K562 (cell line): ENCODE data around the gene MCM5. TPM values are rescaled to one million over a fixed set of nuclear protein-coding genes. Genes with fewer than 3 reads are reported as not detected.

Source experiments
- ATAC-seq: fragments of 200-7000 bp; cut with Tn5 transposase; 3 replicates; pipeline ENCODE4 v1.9.1; 2020; ENCODE audit warnings: moderate library complexity
- BruUV-seq: library from RNA; stranded (reverse); fragments of 400-500 nt; replicated peaks from 2 replicates; lab custom pipeline; 2021; lab: Mats Ljungman, UMichigan
- CTCF ChIA-PET: fragments of 300-600 bp; formaldehyde crosslinking; extraction: SDS; loops from one replicate; lab custom pipeline; 2021; ENCODE audit warnings: low intra/inter-chr PET ratio; lab: Yijun Ruan, JAX
- POLR2A ChIA-PET: fragments of 300-600, 350-650 bp; sonication (Branson Sonifier 250); formaldehyde crosslinking; extraction: SDS; loops from one replicate; lab custom pipeline; 2021; ENCODE audit warnings: antibody characterized with exemption, inconsistent platforms; lab: Yijun Ruan, JAX
- DNase-seq, 4 experiments: peaks; one replicate each; pipeline versions ENCODE4 v3.0.0 to v3.0.0-alpha.2; 2011 to 2018; ENCODE audit warnings: low spot score in 3 of 4, mixed read lengths in 3 of 4; ENCODE audit errors: extremely low read depth in 1 of 4
- FAIRE-seq: peaks from 2 replicates; lab custom pipeline; 2011; peaks lifted over from hg19 to GRCh38; lab: Jason Lieb, UNC
- H2AFZ ChIP-seq: 2 replicates; pipeline ENCODE4 v1.6.0; 2011; ENCODE audit warnings: low read depth, low read length, control low read depth, inconsistent platforms
- H3K27ac ChIP-seq: fragments of 200-600 bp; 3 replicates; pipeline ENCODE4 v1.8.0; 2011; ENCODE audit warnings: low read depth, mild to moderate bottlenecking, control low read depth, inconsistent platforms, low read length, moderate library complexity, mixed read lengths; ENCODE audit errors: extremely low read depth
- H3K27me3 ChIP-seq, 2 experiments: fragments of 300-600 bp in 1 of 2; 2 replicates in 1 of 2; 3 replicates in 1 of 2; pipeline versions ENCODE4 v1.6.0 to v1.8.0; 2011; ENCODE audit warnings: inconsistent platforms in 2 of 2, low read length in 2 of 2, mild to moderate bottlenecking in 1 of 2, mixed read lengths in 1 of 2, moderate library complexity in 1 of 2; ENCODE audit not compliant: control insufficient read depth in 2 of 2, insufficient read depth in 2 of 2
- H3K36me3 ChIP-seq: fragments of 300-600 bp; 3 replicates; pipeline ENCODE4 v1.8.0; 2011; ENCODE audit warnings: mild to moderate bottlenecking, low read length, inconsistent platforms; ENCODE audit not compliant: control insufficient read depth, insufficient read depth
- H3K4me1 ChIP-seq, 2 experiments: fragments of 200-600 bp in 1 of 2; replicated peaks in 1 of 2; 2 replicates in 1 of 2; 3 replicates in 1 of 2; pipeline versions ENCODE4 v1.5.1 to v1.8.0; 2011; ENCODE audit warnings: inconsistent platforms in 2 of 2, low read length in 2 of 2, mild to moderate bottlenecking in 1 of 2, mixed read lengths in 1 of 2, moderate library complexity in 1 of 2; ENCODE audit not compliant: control insufficient read depth in 2 of 2, insufficient read depth in 2 of 2
- H3K4me2 ChIP-seq: 2 replicates; pipeline ENCODE4 v1.6.1; 2011; ENCODE audit warnings: low read length, control low read depth, inconsistent platforms, mixed read lengths; ENCODE audit not compliant: insufficient read depth
- H3K4me3 ChIP-seq: fragments of 200-600 bp; sonication (generic), shearing (Covaris generic); 2 replicates; pipeline ENCODE4 v1.5.1; 2016; ENCODE audit warnings: control low read depth, inconsistent platforms
- H3K79me2 ChIP-seq: fragments of 200-600 bp; 3 replicates; pipeline ENCODE4 v1.8.0; 2011; ENCODE audit warnings: low read length, inconsistent platforms; ENCODE audit not compliant: control insufficient read depth, insufficient read depth
- H3K9ac ChIP-seq, 2 experiments: 2 replicates each; pipeline versions ENCODE4 v1.6.0 to v1.6.1; 2011; ENCODE audit warnings: low read depth in 2 of 2, low read length in 2 of 2, control low read depth in 1 of 2, inconsistent platforms in 1 of 2, mild to moderate bottlenecking in 1 of 2, mixed read lengths in 1 of 2; ENCODE audit not compliant: insufficient read depth in 1 of 2
- H3K9me1 ChIP-seq: one replicate; pipeline ENCODE4 v1.6.0; 2011; ENCODE audit warnings: inconsistent platforms, mild to moderate bottlenecking, low read length, moderate library complexity; ENCODE audit not compliant: control insufficient read depth, insufficient read depth
- H3K9me3 ChIP-seq: replicated peaks from 2 replicates; pipeline ENCODE4 v1.5.1; 2011; ENCODE audit warnings: low read depth, low read length, inconsistent platforms; ENCODE audit not compliant: control insufficient read depth, insufficient read depth
- H4K20me1 ChIP-seq: replicated peaks from 2 replicates; pipeline ENCODE4 v1.6.1; 2011; ENCODE audit warnings: low read length, inconsistent platforms, mixed read lengths; ENCODE audit not compliant: control insufficient read depth, insufficient read depth
- HNRNPLL ChIP-seq: fragments of 200-400 bp; formaldehyde crosslinking; IDR thresholded peaks from 2 replicates; pipeline ENCODE4 v1.6.1; 2017; ENCODE audit warnings: low read length, low read depth, mild to moderate bottlenecking; ENCODE audit not compliant: poor library complexity, severe bottlenecking
- WGBS: fragments of 100-300 bp; shearing (Covaris generic); methylation state at CpG from one replicate; pipeline ENCODE4 v1.1.6; 2016; ENCODE audit warnings: low coverage, mixed read lengths; ENCODE audit not compliant: insufficient coverage; ENCODE audit errors: missing lambda C conversion rate; 5-methylcytosine and 5-hydroxymethylcytosine counted together
- in situ Hi-C: fragments of 300-500 bp; cut with MboI; formaldehyde crosslinking; loops from 4 replicates; pipeline ENCODE4 v1.15.0; 2018; ENCODE audit warnings: inconsistent platforms, mixed read lengths
- intact Hi-C: fragments of 100-400 bp; cut with micrococcal nuclease; formaldehyde crosslinking; loops from 2 replicates; pipeline ENCODE4 v1.14.2; 2022
- polyA plus RNA-seq, 8 experiments: library from polyadenylated mRNA; depleted of rRNA in 4 of 8; stranded (reverse) in 5 of 8; unstranded in 3 of 8; fragments of >200 nt; fragmentation: Nextera tagmentation in 2 of 8; fragmentation: Illumina TruSeq in 1 of 8; extraction: Ambion mirVana in 2 of 8; extraction: Trizol in 1 of 8; gene quantifications; 2 replicates each; pipeline versions ENCODE4 v1.2.1 to v1.2.3, GENCODE V29; 2011 to 2014; ENCODE audit warnings: inconsistent platforms in 1 of 8, missing spikeins in 1 of 8
- total RNA-seq, 7 experiments: library from RNA; depleted of rRNA in 6 of 7; stranded (reverse); fragments of >200 nt in 6 of 7; fragmentation: Illumina TruSeq in 2 of 7; extraction: Trizol in 2 of 7; gene quantifications; 2 replicates each; pipeline versions ENCODE4 v1.2.1 to v1.2.3, GENCODE V29; 2011 to 2021; ENCODE audit warnings: low replicate concordance in 1 of 7
- TF ChIP-seq, protein P1 (sequence below): fragments of 250-450 bp; sonication (Bioruptor Pico); IDR thresholded peaks from 2 replicates; pipeline ENCODE4 v1.8.0; 2021; ENCODE audit warnings: mild to moderate bottlenecking, moderate library complexity
- TF ChIP-seq, protein P2 (sequence below): fragments of 250-450 bp; sonication (Bioruptor Pico); IDR thresholded peaks from 2 replicates; pipeline ENCODE4 v1.8.0; 2021; ENCODE audit warnings: moderate library complexity, mild to moderate bottlenecking, inconsistent platforms

MCM5 gene
- total and polyA plus RNA-seq, 9 of the 15 experiments (the other 6 are each of a cell fraction or from before 2014, with no cell fraction given), result 5.6 to 180 (median 66.1) TPM

GRCh38 chr22:35444685-35445399 is 44.9 kb downstream of the MCM5 start (continued):
- no peak for TF ChIP-seq HNRNPLL

DNA sequence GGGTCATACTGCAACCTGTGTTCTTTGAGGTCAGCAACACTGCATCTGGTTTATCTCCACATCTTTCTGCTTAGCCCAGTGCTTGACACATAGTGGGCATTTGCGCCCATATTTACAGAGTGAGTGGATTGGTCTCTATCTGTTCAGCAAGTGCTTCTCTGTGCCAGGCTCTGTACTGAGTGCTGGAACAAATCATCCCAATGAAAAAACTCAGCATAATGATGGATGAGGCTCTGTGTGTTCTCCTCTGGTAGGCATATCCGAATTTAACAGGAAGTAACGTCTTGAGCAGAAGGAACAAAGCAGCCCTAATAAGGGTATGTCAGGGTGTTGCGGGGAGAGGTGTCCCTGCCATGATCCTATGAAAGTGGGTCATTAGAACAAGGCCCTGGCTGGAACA is 46.0 kb downstream of the MCM5 start:
- H3K4me2 ChIP-seq, result no peak overlapping the region

More for the DNA sequence above, 46.0 kb downstream of the MCM5 start:
- Histone ChIP-seq H3K9me3 (no peaks in the 10 kb centered on the region), H3K4me1 (peaks cover 7 to 17% of the 10 kb centered on the region in 2 experiments; a peak in 4 of 5 replicates), H3K36me3 (peaks cover 14% of the 10 kb centered on the region; the same call in 1 of the 3 replicates), H2AFZ (no peak overlapping the region), H3K27ac (no peak overlapping the region), H3K79me2 (no peaks in the 10 kb centered on the region), H3K9me1 (no peaks in the 10 kb centered on the region), H3K9ac (no peak overlapping the region), H3K27me3 (no peaks in the 10 kb centered on the region), H4K20me1 (no peaks in the 10 kb centered on the region), H3K4me3 (no peak overlapping the region)
- POLR2A ChIA-PET, result no interaction called here
- WGBS, result 83% methylated on average over 4 of the region's 4 CpGs
- DNase-seq (no peak), FAIRE-seq (no peak), ATAC-seq (no peak)
- in situ Hi-C loops (no loop called here), intact Hi-C loops (no loop called here)
- no TSS peak for BruUV-seq
- CTCF ChIA-PET, result no interaction called here
- TF ChIP-seq, protein P1, sequence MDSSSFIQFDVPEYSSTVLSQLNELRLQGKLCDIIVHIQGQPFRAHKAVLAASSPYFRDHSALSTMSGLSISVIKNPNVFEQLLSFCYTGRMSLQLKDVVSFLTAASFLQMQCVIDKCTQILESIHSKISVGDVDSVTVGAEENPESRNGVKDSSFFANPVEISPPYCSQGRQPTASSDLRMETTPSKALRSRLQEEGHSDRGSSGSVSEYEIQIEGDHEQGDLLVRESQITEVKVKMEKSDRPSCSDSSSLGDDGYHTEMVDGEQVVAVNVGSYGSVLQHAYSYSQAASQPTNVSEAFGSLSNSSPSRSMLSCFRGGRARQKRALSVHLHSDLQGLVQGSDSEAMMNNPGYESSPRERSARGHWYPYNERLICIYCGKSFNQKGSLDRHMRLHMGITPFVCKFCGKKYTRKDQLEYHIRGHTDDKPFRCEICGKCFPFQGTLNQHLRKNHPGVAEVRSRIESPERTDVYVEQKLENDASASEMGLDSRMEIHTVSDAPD (CRISPR knock-in tag), result no peak
- TF ChIP-seq, protein P2, sequence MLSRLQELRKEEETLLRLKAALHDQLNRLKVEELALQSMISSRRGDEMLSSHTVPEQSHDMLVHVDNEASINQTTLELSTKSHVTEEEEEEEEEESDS (CRISPR knock-in tag), result no peak
